ENCODE data around the gene CHD1.

CHD1 gene

GRCh38 chr5:98929710-98930298 is 997 bp upstream of the CHD1 start:
- DNase-seq = no peak
- Histone ChIP-seq H3K4me2 (ENCODE audit: low read depth, low read length) (peak overlapping the region; percentile 85), H3K27me3 (replicated peaks; ENCODE audit: insufficient read depth, low read length) (no peaks in the 10 kb centered on the region), H4K20me1 (ENCODE audit: insufficient read depth, low read length) (peaks cover 3% of the 10 kb centered on the region), H3K9me2 (replicated peaks; ENCODE audit: insufficient read depth, low read length) (no peaks in the 10 kb centered on the region), H3K9ac (ENCODE audit: low read length) (peak overlapping the region; percentile 99), H3K4me1 (ENCODE audit: low read length) (peaks cover 10% of the 10 kb centered on the region; the same call in 1 of the 2 replicates), H3F3A (ENCODE audit: insufficient read depth, low read length) (peaks cover 27% of the 10 kb centered on the region), H3K27ac (ENCODE audit: low read length) (peak overlapping the region; percentile 99), H3K36me3 (replicated peaks; ENCODE audit: insufficient read depth, low read length) (peaks cover 8% of the 10 kb centered on the region; the same call in 1 of the 2 replicates), H2AFZ (ENCODE audit: low read length) (peak overlapping the region; percentile 94), H3K4me3 (ENCODE audit: low read length) (peak overlapping the region; percentile 97), H3K9me3 (replicated peaks; ENCODE audit: insufficient read depth, low read length) (no peaks in the 10 kb centered on the region), H3K79me2 (ENCODE audit: low read length) (peaks cover 49% of the 10 kb centered on the region)
- TF ChIP-seq EZH2 (optimal IDR thresholded peaks at IDR 0.05; ENCODE audit: low read depth, low read length) (no peak), CTCF (IDR thresholded peaks at IDR 0.05; ENCODE audit: low read length) (no peak), EZH2phosphoT487 (IDR thresholded peaks at IDR 0.05; ENCODE audit: low read length) (no peak)

DNA sequence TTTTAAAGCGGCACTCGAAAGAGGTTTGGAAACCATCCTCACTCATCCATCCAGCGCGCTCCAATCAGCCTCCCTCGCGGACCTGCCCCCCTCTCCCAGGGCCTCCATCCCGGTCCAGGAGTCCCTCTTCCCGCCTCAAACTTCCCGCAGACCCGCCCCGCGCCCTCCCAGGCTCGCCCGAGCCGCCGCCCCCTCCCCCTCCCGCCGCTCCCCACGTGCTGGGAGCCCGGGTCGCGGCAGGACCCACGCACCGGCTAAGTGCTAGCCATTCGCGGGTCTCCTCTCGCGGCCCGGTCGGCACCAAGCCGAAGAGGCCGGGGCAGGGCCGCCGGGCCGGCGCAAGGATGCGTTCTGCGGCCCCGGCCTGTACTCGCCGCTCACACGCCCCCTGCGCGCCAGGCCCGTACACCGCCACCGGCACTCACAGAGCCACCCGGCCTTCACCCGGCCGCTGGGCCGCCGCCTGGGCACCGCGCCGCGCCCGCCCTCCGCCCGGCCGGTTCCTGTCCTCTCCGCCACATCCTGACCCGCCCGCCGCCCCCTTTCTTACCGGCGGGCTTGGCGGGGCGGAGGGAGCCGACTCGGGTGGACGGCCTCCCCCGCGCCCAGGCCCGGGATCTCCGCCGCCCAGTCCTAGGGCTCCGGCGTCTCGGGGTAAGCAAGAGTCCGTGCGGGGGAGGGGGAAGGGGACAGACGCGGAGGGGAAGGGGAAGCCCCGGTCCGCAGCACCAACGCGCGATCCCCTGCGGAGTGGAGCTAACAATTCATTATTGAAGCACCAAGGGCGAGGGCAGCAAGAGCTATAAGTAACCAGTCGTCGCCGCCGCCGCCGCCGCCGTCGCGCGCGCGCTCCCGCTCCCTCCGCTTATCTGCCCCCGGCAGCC is 576 bp downstream of the CHD1 start:
- Histone ChIP-seq H3K4me2 (ENCODE audit: low read depth, low read length) (peak overlapping the region; percentile 66; the same call in 1 of the 2 replicates), H3K9me2 (replicated peaks; ENCODE audit: insufficient read depth, low read length) (no peaks in the 10 kb centered on the region), H4K20me1 (ENCODE audit: insufficient read depth, low read length) (peaks cover 3% of the 10 kb centered on the region), H3K4me1 (ENCODE audit: low read length) (peaks cover 10% of the 10 kb centered on the region; the same call in 1 of the 2 replicates), H3F3A (ENCODE audit: insufficient read depth, low read length) (peaks cover 27% of the 10 kb centered on the region), H3K9ac (ENCODE audit: low read length) (peak overlapping the region; percentile 80), H3K27me3 (replicated peaks; ENCODE audit: insufficient read depth, low read length) (no peaks in the 10 kb centered on the region), H3K27ac (ENCODE audit: low read length) (peak overlapping the region; percentile 99), H3K79me2 (ENCODE audit: low read length) (peaks cover 65% of the 10 kb centered on the region), H3K36me3 (replicated peaks; ENCODE audit: insufficient read depth, low read length) (peaks cover 8% of the 10 kb centered on the region; the same call in 1 of the 2 replicates), H2AFZ (ENCODE audit: low read length) (peak overlapping the region; percentile 57), H3K4me3 (ENCODE audit: low read length) (peak overlapping the region; percentile 75), H3K9me3 (replicated peaks; ENCODE audit: insufficient read depth, low read length) (no peaks in the 10 kb centered on the region)
- TF ChIP-seq EZH2phosphoT487 (IDR thresholded peaks at IDR 0.05; ENCODE audit: low read length) = no peak
- no peak for TF ChIP-seq CTCF (IDR thresholded peaks at IDR 0.05; ENCODE audit: low read length)
- TF ChIP-seq EZH2 (optimal IDR thresholded peaks at IDR 0.05; ENCODE audit: low read depth, low read length) = no peak
- peak; percentile 50 for DNase-seq

DNA sequence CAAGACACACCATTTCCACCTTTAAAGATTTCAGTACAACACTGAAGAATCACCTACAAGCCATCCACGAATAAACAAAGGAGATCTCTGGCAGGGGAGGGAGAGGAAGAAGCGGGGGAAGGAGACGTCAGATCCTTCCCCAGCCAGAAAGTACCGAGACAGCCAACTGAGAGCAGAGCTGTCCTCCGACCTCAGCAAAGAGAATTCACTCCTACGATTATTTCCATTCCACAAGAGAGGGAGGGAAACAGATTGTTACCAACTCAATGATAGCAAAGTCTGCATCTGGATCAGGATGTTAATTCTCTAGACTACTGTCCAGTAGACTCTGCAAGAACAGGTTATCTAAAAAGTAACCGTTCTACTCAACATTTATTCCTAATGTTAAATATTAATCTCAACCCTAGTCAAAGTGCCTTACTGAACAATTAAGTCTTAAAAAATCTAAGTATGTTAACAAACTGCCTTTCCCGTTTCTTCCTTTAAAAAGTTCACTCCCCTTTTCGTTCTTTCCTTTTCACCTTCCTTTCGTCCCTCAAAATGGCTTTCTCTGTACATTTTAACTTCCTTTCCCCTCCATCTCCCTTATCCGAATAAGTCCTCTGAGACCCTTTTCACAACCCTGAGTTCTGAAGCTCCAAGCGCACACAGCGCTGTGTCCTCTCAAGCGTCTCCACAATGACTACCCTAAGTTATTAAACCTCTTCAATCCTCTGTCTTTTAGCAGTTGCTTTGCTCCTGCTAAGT is 1.4 kb downstream of the CHD1 start:
- Histone ChIP-seq H3K9ac (ENCODE audit: low read length) (peak overlapping the region; percentile 80), H3K27ac (ENCODE audit: low read length) (peak overlapping the region; percentile 99), H3K9me2 (replicated peaks; ENCODE audit: insufficient read depth, low read length) (no peaks in the 10 kb centered on the region), H3K9me3 (replicated peaks; ENCODE audit: insufficient read depth, low read length) (no peaks in the 10 kb centered on the region), H3K79me2 (ENCODE audit: low read length) (peaks cover 72% of the 10 kb centered on the region), H3K36me3 (replicated peaks; ENCODE audit: insufficient read depth, low read length) (peaks cover 8% of the 10 kb centered on the region; the same call in 1 of the 2 replicates), H3K27me3 (replicated peaks; ENCODE audit: insufficient read depth, low read length) (no peaks in the 10 kb centered on the region), H3K4me2 (ENCODE audit: low read depth, low read length) (peak overlapping the region; percentile 66), H3K4me3 (ENCODE audit: low read length) (peak overlapping the region; percentile 75), H2AFZ (ENCODE audit: low read length) (peak overlapping the region; percentile 20), H4K20me1 (ENCODE audit: insufficient read depth, low read length) (peaks cover 3% of the 10 kb centered on the region), H3F3A (ENCODE audit: insufficient read depth, low read length) (peaks cover 27% of the 10 kb centered on the region), H3K4me1 (ENCODE audit: low read length) (peaks cover 10% of the 10 kb centered on the region; the same call in 1 of the 2 replicates)
- peak; percentile 47 for DNase-seq
- TF ChIP-seq EZH2phosphoT487 (IDR thresholded peaks at IDR 0.05; ENCODE audit: low read length) (no peak), CTCF (IDR thresholded peaks at IDR 0.05; ENCODE audit: low read length) (no peak), EZH2 (optimal IDR thresholded peaks at IDR 0.05; ENCODE audit: low read depth, low read length) (no peak)

All from MM.1S (cell line).